Ascending aorta (tissue), 2 donors: ENCODE results near the gene ZNF737. TPM values are rescaled to one million over a fixed set of nuclear protein-coding genes. Genes with fewer than 3 reads are reported as not detected.
"Not testable (repeated sequence)": the region's sequence is repeated elsewhere in the genome, so short reads cannot be mapped to it uniquely, and the experiment has no call there.

Source experiments
- DNase-seq, 2 donors: peaks; one replicate each; pipeline ENCODE4 v3.0.0-alpha.2; 2019; ENCODE audit warnings: low spot score in 2 of 2
- H3K27ac ChIP-seq, 2 donors: fragments of 200-600 bp; sonication (generic); one replicate each; pipeline ENCODE4 v1.5.1; 2016 to 2017; ENCODE audit warnings: mild to moderate bottlenecking in 1 of 2
- H3K27me3 ChIP-seq: fragments of 200-600 bp; sonication (generic); one replicate; pipeline ENCODE4 v1.5.1; 2017
- H3K36me3 ChIP-seq, 2 donors: fragments of 200-600 bp; sonication (generic); one replicate each; pipeline ENCODE4 v1.5.1; 2016
- H3K4me1 ChIP-seq, 2 donors: fragments of 200-600 bp; sonication (generic); one replicate each; pipeline ENCODE4 v1.5.1; 2016 to 2017; ENCODE audit warnings: mild to moderate bottlenecking in 1 of 2
- H3K4me3 ChIP-seq, 2 donors: fragments of 200-600 bp; sonication (generic); one replicate each; pipeline ENCODE4 v1.5.1; 2016 to 2017; ENCODE audit warnings: mild to moderate bottlenecking in 1 of 2
- H3K9me3 ChIP-seq, 2 donors: fragments of 200-600 bp; sonication (generic); one replicate each; pipeline ENCODE4 v1.5.1; 2016
- intact Hi-C: fragments of 100-400 bp; cut with DNase I; formaldehyde crosslinking; loops from one replicate; pipeline ENCODE4 v1.15.1; 2023
- total RNA-seq: library from RNA; depleted of rRNA; stranded (reverse); fragments of >200 nt; gene quantifications from one replicate; pipeline ENCODE4 v1.1.0, GENCODE V29; 2016
- TF ChIP-seq, protein P1 (sequence below), 3 experiments: fragments of 200-600 bp in 2 of 3; fragments of 450-650 bp in 1 of 3; sonication (generic) in 2 of 3; IDR thresholded peaks; one replicate each; pipeline ENCODE4 v1.5.1; 2016 to 2019; ENCODE audit warnings: antibody characterized with exemption in 3 of 3, mild to moderate bottlenecking in 1 of 3, moderate library complexity in 1 of 3

ZNF737 gene
- 2.4 TPM for total RNA-seq

DNA sequence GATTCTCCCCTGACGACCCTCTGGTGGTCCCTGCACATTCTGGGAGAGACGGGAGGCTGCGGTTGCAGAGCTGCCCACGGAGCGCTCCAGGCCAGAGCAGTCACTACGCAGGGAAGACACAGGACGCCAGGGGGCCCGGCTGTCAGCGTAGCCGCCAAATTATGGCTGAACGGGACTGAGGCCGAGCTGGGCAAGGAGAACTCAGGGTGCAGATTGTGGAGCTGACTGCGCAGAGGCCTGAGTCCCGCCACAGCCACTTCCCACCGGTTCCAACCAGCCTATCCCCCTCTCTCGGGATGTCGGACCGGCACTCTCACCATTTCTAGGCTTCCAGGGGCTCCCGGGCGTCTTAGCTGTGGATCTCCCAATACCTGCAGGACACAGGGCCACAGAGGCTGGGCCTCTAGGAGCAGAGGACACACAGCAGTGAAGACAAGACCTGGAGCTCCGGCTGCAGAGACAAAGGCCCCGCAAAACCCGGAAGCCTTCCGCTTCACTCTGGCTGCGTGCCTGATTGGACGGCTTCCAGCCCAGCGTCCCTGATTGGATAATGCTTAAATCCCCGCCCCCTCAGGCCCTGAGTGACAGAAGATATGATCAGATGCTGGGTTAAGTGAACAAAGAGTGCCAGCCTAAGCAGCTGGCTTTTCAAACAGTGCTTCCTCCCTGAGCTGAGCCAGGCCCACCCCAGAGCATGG, at the start of gene ZNF737:
Gene ZNF737, minus strand, starts transcription at position 461 of the 698 bp plus-strand sequence. Its CDS starts 141 bp downstream, at position 320.
- intact Hi-C loops, result loop anchor here (2.0 to 10.0 kb wide), 5 partner anchors 47 to 513 kb away; partner anchors contain the start of genes ZNF626, ZNF66 and ZNF85
- Histone ChIP-seq H3K27ac (peak within 1 kb of the TSS; percentile 82 to 90), H3K4me3 (peak within 1 kb of the TSS; percentile 77 to 91), H3K9me3 (peaks cover 4 to 27% of the 10 kb centered on the region in 2 donors), H3K36me3 (peaks cover 11 to 19% of the 10 kb centered on the region in 2 donors), H3K4me1 (peaks cover 0 to 2% of the 10 kb centered on the region in 2 donors), H3K27me3 (no peaks in the 10 kb centered on the region)
- DNase-seq, result peak; percentile 78 to 98
- TF ChIP-seq, protein P1, sequence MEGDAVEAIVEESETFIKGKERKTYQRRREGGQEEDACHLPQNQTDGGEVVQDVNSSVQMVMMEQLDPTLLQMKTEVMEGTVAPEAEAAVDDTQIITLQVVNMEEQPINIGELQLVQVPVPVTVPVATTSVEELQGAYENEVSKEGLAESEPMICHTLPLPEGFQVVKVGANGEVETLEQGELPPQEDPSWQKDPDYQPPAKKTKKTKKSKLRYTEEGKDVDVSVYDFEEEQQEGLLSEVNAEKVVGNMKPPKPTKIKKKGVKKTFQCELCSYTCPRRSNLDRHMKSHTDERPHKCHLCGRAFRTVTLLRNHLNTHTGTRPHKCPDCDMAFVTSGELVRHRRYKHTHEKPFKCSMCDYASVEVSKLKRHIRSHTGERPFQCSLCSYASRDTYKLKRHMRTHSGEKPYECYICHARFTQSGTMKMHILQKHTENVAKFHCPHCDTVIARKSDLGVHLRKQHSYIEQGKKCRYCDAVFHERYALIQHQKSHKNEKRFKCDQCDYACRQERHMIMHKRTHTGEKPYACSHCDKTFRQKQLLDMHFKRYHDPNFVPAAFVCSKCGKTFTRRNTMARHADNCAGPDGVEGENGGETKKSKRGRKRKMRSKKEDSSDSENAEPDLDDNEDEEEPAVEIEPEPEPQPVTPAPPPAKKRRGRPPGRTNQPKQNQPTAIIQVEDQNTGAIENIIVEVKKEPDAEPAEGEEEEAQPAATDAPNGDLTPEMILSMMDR (IDR thresholded peaks at IDR 0.05), result peak; percentile 29 to 51 (median 37)

DNA sequence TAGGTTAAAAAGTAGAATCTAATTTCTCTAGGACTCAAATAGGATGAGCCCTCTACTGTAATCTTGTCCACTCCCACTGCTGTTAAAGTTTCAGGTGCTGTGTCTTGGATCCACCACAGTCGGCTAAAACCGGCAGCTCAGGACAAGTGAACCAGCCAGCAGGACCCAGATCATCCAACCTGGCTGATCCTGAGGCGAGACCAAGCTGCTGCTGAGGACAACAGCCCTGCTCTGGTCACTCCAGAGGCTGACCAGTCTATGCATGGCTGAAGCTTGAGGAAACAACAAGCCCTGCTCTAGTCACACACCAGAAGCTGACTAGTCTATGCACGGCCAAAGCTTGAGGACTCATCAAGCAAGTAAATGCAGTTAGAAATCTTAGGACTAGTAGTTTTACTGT, 49.4 kb upstream of the ZNF737 start:
- H3K36me3 ChIP-seq, H3K27ac ChIP-seq, H3K4me1 ChIP-seq, H3K4me3 ChIP-seq, DNase-seq, intact Hi-C loops, H3K27me3 ChIP-seq: not testable (repeated sequence)
- H3K9me3 ChIP-seq, result peaks cover 0 to 21% of the 10 kb centered on the region in 2 donors

DNA sequence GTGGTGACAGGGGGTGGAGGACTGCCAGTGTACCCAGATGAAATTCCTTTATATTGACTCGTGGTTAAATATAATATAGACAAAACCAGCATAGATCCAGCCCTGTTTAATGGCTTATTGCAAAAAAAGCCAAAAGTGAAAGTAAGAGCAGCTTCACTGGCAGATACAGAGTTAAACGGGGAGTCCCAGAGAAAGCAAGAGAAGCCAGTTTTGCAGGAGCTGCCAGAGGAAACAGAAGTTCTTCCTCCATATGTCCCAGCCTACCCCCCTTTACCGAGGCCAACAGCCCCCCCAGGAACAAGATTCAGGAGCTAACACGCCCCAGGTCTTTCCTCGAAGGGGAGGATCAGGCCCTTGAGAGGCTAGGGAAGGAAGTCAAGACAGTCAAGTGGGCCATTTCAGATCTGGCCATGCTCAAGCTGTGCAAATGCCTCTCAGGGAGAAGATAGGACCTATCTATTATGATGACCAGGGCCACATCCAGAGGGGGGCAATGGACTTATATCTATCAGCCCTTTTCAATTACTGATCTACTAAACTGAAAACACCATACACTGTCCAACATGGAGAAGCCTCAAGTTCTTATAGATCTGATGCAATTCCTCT, 47.2 kb upstream of the ZNF737 start:
- H3K4me3 ChIP-seq, result peak overlapping the region; percentile 53 to 69
- H3K4me1 ChIP-seq, result peaks cover 0 to 4% of the 10 kb centered on the region in 2 donors
- no peaks in the 10 kb centered on the region for H3K36me3 ChIP-seq
- peak overlapping the region; percentile 68 for H3K27ac ChIP-seq
- no peak for DNase-seq
- peaks cover 0 to 12% of the 10 kb centered on the region in 2 donors for H3K9me3 ChIP-seq
- TF ChIP-seq, protein P1 (IDR thresholded peaks at IDR 0.05), result no peak
- no peaks in the 10 kb centered on the region for H3K27me3 ChIP-seq
- intact Hi-C loops, result loop anchor here (2.0 kb wide), 1 partner anchor 48 kb away; the partner anchor contains the start of gene ZNF737

DNA sequence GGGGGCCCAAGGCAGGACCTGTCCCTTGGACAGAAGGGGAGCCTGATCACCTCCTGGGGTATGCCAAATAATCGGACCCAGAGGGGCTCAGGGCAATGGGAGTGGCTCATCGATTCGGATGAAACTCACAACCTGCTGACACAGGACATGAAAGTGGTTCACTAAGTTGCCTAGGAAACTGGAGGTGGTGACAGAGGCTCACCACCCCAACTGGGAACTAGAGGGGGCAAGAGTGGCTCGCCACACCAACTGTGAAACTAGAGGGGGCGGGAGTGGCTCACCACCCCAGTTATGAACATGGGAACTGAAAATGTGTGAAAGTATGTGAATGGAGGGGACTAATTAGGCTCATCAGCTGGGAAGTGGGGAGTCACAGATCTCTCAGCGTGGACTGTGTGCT, 46.3 kb upstream of the ZNF737 start:
- peak overlapping the region; percentile 53 to 69 for H3K4me3 ChIP-seq
- H3K36me3 ChIP-seq, result no peaks in the 10 kb centered on the region
- peak overlapping the region; percentile 68 for H3K27ac ChIP-seq
- peaks cover 0 to 5% of the 10 kb centered on the region in 2 donors for H3K9me3 ChIP-seq
- H3K4me1 ChIP-seq, result peaks cover 0 to 4% of the 10 kb centered on the region in 2 donors
- no peaks in the 10 kb centered on the region for H3K27me3 ChIP-seq
- intact Hi-C loops, result loop anchor here (2.0 kb wide), 1 partner anchor 47 kb away; the partner anchor contains the start of gene ZNF737
- no peak for DNase-seq
- TF ChIP-seq, protein P1 (IDR thresholded peaks at IDR 0.05), result no peak

DNA sequence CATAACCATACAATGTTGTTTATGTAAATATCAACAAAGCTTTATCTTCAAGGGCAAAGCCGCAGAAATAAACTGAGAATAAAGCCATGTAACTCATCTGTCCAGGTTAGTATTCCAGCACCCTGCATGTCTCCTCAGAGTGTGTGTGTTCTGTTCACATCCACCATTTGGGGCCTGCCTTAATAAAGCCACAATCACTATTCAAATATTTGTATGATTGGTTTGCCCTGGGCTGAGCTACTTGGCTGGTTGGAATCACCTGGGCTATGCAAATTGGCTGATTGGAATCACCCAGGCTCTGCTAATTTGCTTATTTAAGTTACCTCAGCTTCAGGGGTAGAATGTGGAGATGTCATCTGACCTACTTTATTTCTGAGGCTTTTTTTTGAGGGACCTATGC, 42.4 kb upstream of the ZNF737 start:
- Histone ChIP-seq H3K27ac (no peak overlapping the region), H3K4me3 (no peak overlapping the region), H3K27me3 (no peaks in the 10 kb centered on the region), H3K4me1 (peaks cover 0 to 4% of the 10 kb centered on the region in 2 donors), H3K36me3 (no peaks in the 10 kb centered on the region), H3K9me3 (peaks cover 0 to 14% of the 10 kb centered on the region in 2 donors)
- intact Hi-C loops, result no loop called here
- DNase-seq, result no peak
- TF ChIP-seq, protein P1 (IDR thresholded peaks at IDR 0.05), result no peak

DNA sequence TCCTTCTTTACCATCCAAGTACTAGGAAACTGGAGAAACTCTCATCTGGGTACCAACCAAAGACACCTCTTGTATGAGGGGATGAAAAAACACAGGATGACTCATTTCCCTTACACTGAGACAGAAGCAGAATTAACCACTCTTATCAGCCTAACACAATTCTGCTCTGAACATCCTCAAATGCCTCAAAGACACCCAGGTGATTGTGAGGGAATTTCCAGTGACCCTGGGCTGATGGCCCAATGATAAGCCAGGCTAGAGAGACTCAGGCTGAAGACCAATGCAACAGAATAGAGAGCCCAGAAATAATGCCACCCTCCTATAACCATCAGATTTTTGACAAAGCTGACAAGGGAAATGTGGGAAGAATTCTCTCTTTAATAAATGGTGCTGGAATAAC, 7.0 kb downstream of the ZNF737 start:
- Histone ChIP-seq H3K27me3 (no peaks in the 10 kb centered on the region), H3K27ac (no peak overlapping the region), H3K36me3 (peaks cover 22 to 51% of the 10 kb centered on the region in 2 donors), H3K4me3 (no peak overlapping the region), H3K9me3 (peaks cover 42 to 89% of the 10 kb centered on the region in 2 donors), H3K4me1 (no peaks in the 10 kb centered on the region)
- DNase-seq, result no peak
- TF ChIP-seq, protein P1 (IDR thresholded peaks at IDR 0.05), result no peak
- intact Hi-C loops, result no loop called here
